Fibroblast of skin of back (primary cell): Measurements from ENCODE around the gene DUSP1.
A peak's percentile ranks its signal among the peaks of the same experiment; 100 is the strongest.
"Not testable (repeated sequence)": the region's sequence is repeated elsewhere in the genome, so short reads cannot be mapped to it uniquely, and the experiment has no call there.

Experiments
- DNase-seq: peaks from one replicate; pipeline ENCODE4 v3.0.0-alpha.2; 2013

Gene DUSP1

DNA sequence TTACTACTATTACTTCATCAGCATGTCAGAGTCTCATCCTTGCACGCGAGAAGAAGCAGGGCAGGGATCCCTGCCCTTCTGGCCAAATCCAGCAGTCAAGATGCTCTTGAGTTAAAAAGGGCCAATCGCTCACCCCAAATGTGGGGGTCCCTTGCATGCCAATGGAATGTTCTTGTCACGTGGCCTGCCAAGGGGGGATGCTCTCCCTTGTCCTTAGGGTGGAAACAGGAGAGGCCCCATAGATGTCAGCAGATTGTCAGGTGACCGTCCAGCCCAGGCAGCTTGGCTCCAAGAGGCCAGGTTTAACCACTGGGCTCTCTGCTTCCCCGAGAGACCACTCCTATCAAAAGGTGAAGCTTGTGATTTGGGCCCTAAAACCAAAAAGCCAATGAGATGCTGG, 25.3 kb upstream of the DUSP1 start:
- no peak for DNase-seq

DNA sequence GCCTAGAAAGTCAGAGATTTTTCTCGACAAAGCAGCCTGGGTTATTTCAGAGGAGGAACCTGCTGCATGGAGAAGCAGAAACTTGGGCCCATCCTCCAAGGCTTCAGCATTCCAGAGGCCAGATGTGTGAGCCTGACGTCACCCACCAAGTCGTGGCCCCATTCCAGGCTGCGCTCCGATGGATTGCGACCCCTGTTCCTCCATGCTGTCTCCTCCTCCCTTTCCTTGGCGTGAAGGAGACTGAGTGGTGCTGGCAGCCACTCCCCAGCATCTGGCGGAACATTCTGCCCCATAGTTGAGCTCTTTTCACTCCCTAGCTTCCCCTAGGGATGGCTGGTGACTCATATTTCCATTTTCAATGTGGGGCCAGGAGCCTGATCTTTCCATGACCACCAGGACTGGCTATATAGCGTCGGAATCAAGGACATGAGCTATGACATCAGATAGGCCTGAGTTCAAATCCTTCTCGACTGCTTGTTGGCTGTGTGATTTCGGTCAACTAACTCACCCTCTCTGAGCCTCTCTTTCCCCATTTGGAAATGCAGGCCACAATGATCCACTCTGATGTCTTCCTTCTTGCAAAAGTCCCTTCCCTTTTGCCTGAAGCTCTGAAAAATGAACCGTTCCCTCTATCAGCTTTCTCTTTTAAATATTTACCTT, 24.5 kb upstream of the DUSP1 start:
- DNase-seq, result peak; percentile 97

DNA sequence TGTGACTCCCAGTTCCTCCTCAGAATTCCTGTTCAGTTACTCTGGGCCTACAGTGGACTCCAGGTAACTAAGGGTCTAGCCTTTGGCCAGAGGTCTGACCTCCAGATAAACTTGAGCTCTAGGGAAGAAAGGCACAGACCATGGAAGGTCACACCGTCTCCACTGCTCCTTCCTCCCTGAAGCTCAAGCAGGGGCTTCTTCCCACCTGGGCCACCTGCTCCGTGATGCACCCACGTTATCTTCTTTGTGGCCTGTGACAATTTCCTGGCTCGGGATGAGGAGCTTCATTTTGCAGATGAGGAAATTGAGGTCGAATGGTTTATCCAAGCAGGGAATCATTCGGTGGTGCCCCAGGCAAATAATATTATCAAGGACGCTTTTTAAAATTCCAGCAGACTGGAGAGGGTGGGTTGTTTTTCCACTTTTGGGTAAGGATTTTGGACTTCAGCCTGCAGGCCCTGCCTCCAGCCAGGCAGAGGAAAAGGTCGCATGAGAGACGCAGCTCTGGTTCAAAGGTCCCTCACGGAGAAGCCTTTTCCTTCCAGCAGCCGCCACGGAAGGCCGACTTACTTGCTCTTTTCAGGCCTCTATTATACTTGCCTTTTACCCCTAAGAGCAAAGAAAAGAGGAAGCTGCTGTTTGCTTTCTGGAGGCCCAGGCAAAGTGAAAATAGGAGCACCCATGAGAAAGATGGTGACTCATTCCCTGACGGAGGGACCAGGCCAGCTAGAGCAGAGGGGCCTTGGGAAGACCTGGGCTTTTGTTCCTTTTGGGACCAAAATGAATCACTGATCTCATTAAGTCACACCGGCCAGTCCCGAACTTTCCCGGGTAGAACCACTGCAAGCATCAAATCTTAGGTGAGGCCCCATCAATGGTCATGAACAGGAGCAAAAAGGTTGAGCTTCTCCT, 22.8 kb upstream of the DUSP1 start:
- DNase-seq, result peak; percentile 75

DNA sequence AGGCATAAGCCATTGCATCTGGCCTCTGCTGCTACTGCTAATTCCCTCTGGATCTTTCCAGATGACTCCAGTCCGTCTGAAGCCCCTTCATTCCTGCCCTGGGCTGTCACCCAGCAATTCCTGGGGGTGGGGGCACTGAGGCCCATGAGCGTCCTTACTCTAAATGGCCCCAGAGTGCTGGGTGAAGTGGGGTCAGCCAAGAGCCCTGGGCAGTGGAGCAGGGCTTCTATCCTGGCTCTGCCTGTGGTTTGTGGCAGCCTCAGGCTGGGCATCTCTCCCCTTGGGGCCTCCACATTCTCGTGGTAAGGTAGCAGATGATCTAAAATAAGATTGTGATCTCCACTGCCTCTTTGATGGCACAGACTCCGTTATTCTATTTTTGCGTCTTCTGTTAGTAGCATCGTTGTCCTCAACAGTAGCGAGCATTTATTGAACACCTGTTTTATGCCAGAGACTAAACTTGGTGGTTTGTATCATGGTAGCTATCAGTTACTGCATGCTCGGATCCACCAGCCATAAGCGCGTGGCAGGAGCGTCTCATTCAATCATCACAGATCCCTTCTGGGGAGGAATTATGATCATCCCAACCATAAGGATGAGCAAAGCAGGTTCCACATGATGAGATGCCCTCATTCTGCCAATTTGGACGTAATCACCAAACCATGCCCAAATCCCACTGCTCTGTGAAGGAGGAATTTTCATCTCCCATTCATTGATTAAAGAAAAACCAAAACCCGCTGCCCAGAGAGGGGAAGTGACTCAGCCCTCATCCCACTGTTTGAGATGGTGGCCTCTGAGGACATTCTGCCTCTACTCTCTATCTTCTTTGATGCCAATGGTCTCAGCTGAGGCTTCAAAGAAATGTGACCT, 21.9 kb upstream of the DUSP1 start:
- DNase-seq, result no peak

DNA sequence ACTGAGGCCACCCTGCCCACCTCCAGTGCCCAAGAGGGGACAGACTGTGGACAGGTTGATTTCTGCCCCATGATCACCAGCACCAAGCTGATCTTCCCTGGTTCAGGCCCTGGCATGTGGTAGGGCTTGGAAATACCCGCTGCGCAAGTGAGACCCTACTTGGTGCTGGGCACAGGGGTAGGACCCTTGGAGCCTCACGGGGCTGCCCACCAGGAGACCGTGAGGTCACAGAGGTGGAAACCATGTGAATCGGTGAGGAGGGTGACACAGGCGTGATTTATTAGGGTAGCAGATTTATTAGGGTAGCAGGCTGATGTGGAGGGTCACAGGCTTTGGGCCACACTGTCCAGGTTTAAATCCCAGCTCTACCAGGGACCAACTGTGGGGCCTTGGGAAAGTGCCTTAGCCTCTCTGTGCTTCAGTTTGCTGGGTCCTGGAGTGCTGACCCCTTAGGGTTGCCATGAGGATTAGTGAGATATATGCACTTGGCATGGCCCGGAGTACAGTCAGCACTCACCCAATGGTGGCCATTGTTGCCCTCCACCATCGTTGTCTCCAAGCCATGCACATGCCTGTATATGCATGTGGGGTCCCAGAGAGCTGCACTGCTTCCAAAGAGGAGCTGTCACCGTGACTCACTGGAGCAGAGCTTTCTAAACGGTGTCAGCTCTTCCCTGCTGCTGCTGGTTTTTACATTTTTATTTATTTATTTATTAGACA, 20.9 kb upstream of the DUSP1 start:
- peak; percentile 37 for DNase-seq

DNA sequence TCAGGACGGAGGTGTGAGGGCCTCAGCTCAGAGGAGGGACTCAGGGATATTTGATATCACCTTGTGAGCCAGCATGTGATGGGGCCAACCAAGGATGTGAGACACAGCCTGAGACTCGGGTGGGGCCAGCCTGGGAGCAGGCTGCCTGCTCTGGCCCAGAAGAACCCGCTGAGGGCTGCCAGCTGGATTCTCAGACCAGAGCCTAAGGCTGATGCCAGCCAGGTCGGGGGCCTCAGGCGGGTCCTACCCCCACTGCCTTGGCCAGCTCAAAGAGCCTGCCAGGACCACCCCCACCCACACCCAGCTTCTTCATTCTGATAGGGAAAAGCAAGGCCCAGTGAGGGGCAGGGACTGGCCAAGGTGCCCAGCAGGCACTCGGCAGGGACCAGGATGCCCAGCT, 20.3 kb upstream of the DUSP1 start:
- no peak for DNase-seq

DNA sequence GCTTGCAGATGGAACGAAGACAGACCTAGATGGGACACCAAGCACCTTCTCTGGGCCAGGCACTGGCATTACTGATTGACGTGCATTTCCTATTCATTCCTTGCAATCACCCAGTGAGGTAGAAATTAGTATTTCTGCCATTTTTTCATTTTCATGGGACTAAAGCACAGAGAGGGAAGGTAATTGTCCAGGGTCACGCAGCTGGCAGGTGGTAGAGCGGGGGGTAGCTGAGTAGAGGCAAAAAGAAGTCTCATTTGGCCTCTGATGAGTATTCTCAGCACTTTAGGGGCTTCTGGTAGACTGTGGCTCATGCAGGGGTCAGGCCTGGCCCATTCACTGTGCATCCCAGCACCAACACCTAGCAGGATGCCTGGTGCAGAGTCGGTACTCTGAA, 19.5 kb upstream of the DUSP1 start:
- DNase-seq, result no peak

DNA sequence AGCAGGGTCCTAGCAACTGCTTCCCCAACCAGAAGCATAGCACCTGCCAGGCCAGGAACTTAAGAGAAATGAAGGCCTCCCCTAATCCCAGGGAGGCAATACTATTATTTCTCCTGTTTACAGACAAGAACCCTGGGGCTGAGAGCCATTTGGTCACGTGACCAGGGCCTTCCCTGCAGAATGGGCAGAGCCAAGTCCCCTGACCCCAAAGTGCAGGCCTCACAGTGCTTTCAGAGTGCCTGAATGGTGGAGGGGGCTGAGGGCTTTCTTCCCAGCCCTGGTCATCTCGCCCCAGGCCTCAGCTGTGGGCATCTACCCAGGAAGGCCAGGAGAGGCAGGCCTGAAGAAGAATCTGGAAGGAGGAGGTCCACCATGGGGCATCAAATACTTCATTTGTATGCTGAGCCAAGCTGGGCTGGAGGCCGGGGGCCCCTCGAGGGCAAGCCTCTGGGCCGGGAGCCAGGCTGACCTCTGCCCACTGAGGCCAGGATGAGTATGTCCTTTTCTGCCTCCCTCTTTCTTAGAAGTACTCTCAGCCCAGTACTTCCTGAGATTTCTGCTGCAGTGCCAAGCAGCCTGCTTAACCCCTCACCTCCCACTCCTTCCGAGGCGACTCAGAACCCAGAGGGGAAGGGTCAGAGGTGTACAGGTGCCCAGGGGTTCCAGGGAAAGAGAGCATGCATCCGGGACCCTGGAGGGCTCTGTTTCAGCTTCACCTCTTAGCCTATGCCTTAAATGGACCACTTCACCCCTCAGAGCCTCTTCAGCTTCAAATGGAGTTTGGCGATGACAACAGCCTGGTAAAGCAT, 18.9 kb upstream of the DUSP1 start:
- DNase-seq, result no peak

DNA sequence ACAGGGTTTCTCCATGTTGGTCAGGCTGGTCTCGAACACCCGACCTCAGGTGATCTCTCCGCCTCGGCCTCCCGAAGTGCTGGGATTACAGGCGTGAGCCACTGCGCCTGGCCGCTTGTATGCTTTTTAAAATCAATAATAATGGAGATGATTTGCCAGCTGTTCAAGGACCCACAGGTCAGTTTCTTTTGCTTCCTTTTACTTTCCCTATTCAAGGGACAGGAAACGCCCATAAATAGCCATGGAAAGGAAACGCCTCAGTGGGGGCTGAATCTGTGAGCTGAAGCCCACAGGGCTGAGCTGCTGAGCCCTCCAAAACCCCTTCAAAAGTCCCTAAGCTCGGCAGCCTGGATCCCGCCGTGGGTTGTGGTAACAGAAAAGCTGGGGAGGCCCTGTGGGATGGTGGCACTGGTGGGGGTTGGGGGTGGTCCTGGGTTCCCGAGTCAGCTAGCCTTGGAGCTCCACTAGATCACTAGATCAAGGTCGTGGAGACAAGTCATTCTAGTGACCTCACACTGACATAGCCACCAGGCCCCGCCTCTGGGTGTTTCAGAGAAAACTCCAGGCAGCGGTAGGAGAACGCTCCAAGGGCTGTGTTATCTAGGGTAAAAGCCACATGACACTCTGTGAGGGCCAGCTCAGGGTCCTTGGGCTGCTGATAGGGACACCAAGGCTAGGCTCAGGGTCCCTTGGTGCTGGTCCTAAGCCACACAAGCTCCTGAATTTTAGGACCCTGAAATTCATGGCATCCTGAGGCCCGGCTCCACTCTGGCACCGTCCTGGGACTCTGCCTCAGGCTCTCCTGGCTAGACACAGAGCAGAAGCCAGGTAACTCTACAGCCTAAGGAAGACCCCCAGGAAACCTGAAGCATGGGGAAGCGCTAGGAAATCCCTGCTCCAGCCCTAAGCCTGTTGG, 18.0 kb upstream of the DUSP1 start:
- DNase-seq, result no peak

DNA sequence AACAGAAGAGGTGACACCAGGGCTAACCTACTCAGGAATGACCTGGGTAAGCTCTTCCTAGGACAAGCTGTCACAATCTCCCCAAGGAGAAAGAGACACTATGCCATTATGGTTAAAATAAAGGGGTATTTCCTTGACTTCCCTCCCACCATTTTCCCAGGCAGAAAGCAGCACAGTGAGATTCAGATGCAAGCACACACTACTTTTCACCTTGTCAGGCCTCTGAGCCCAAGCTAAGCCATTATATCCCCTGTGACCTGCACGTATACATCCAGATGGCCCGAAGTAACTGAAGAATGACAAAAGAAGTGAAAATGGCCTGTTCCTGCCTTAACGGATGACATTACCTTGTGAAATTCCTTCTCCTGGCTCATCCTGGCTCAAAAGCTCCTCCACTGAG, 16.5 kb upstream of the DUSP1 start:
- DNase-seq, result not testable (repeated sequence)

DNA sequence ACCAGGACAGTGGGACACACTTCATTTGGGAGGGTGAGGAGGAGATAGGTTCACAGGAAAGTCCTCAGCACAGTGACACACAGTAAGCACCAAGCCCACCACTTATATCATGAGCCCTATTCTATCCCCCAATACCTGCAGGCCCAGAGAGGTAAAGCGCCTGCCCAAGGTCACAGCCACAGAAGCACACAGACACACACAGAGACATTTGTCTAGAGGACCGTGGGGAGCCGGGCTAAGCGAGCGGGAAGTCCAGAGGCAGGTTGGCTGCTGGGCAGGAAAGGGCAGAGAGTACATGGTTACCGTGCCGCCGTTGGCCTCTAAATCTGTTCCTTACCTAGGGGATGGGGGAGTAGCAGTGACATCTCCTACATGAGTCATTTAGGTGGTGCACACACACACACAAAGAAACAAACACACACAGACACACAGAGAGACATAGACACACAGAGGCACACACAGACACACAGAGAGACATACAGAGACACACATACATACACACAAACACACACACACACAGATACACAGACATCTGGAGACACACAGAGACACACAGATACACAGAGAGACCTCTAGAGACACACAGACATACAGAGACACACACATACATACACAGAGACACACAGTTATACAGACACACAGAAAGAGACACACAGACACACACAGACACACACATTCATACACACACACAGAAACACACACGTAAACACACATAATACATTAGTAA, 15.9 kb upstream of the DUSP1 start:
- DNase-seq, result no peak

DNA sequence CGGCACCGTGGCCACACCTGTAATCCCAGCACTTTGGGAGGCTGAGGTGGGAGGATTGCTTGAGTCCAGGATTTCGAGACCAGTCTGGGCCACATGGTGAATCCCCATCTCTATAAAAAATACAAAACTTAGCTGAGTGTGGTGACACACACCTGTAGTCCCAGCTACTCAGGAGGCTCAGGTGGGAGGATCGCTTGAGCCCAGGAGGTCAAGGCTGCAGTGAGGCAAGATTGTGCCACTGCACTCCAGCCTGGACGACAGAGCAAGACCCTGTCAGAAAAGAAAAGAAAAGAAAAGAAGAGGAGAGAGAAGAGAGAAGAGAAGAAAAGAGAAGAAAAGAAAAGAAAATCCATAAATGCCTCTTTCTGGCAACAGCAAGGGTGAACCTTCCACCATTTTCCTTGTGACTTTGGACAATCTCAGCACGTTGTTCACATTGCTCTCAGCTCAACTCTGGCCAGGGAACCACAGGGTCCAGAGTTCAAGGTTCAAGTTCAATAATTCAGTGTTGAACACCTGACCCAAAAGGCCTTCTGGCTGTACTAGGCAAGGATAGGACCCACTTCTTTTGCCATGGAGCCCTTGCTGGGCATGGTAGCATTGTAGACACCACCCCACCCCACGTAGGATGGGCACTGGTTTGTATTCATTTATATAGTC, 14.6 kb upstream of the DUSP1 start:
- no peak for DNase-seq

DNA sequence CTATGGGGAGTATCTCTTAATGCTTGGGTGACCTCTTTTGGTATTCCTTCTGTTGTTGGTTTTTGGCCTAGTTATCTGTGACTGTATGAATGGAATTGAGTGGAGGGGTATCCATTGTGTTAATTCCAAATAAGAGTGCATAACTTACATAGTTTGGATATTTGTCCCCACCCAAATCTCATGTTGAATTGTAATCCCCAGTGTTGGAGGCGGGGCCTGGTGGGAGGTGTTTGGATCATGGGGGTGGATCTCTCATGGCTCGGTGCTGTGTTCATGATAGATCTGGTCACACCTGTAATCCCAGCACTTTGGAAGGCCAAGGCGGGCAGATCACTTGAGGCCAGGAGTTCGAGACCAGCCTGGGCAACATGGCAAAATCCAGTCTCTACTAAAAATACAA, 13.2 kb upstream of the DUSP1 start:
- peak; percentile 65 for DNase-seq

DNA sequence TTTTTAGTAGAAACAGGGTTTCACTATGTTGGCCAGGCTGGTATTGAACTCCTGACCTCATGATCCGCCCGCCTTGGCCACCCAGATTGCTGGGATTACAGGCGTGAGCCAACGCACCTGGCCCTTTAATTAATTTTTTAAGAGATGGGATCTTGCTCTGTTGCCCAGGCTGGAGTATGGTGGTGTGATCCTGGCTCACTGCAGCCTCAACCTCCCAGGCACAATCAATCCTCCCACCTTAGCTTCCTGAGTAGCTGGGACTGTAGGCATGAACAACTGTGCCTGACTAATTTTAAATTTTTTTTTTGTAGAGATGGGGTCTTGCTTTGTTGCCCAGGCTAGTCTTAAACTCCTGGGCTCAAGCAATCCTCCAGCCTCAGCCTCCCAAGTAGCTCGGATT, 12.3 kb upstream of the DUSP1 start:
- DNase-seq, result not testable (repeated sequence)

DNA sequence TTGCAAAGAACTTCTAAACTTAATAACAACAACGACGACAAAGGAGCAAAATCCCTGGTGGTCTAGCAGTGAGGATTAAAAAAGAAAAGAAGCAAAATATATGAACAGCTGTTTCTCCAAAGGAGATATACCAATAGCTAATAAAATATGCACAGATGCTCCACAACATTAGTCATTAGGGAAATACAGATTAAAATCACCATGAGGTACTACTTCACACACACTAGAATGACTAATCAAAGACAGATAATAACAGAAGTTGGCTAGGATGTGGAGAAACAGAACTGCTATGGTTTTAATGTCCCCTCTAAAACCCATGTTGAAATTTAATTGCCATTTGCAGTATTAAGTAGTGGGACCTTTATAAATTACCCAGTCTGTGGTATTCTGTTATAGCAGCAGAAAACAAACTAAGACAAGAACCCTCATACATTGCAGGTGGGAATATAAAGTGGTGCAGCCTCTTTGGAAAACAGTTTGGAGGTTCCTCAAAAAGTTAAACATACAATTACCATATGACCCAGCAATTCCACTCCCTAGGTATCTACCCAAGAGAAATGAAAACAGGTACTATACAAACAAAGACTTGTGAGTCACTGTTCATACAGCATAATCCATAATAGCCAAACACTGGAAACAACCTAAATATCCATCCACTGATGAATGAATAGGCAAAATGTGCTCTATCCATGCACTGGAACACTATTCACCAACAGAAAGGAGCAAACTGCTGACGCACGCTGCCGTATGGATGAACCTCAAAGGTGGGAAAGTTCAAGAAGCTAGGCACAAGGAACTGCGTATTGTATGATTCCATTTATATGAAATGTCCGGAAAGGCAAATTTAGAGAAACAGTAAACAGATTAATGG, 11.4 kb upstream of the DUSP1 start:
- peak; percentile 74 for DNase-seq

DNA sequence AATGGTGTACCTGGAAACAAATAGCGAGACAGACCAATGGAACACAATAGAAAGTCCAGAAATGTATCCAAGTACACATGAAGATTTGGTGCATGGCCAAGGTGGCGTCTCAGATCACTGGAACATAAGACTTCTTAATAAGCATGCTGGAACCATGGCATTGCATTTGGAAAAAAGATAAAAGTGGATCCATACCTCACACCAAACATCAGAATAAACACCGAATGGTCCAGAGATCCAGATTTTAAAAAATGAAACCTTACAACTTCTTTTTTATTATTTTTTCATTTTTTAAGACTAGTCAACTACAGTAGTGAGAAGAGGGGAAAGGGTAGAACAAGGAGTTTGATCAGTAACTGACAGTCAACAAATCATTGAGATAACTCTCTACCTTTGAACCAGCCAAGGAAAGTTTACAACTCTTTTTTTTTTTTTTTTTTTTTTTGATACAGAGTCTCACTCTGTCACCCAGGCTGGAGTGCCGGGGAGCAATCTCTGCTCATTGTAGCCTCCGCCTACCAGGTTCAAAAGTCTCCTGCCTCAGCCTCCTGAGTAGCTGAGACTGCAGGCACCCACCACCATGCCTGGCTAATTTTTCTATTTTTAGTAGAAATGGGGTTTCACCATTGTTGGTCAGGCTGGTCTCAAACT, 8.8 kb upstream of the DUSP1 start:
- no peak for DNase-seq
